CD4-positive, alpha-beta T cell (primary cell): ENCODE measurements around the gene BRMS1. TPM values are rescaled to one million over a fixed set of nuclear protein-coding genes. Genes with fewer than 3 reads are reported as not detected.
A peak's percentile ranks its signal among the peaks of the same experiment; 100 is the strongest.

Experiments
- ATAC-seq: fragments of 200-7000 bp; cut with Tn5 transposase; one replicate; pipeline ENCODE4 v1.10.0; 2022; ENCODE audit warnings: mild to moderate bottlenecking; ENCODE audit not compliant: poor library complexity
- CTCF ChIA-PET: fragments of 350-600 bp; sonication (Branson Sonifier 250); formaldehyde crosslinking; loops from one replicate; lab custom pipeline; 2021; ENCODE audit warnings: antibody characterized with exemption, inconsistent platforms; lab: Charles Lee
- POLR2A ChIA-PET: fragments of 350-600 bp; sonication (Branson Sonifier 250); formaldehyde crosslinking; loops from one replicate; lab custom pipeline; 2021; ENCODE audit warnings: antibody characterized with exemption, inconsistent platforms; lab: Charles Lee
- DNase-seq, 14 experiments: peaks; one replicate each; pipeline ENCODE4 v3.0.0-alpha.2; 2013 to 2020; ENCODE audit warnings: mixed read lengths in 2 of 14
- H3K27ac ChIP-seq, 2 donors: one replicate each; pipeline versions ENCODE4 v1.5.1 to v1.7.0; 2013; ENCODE audit warnings: low read length in 2 of 2, low read depth in 1 of 2, mild to moderate bottlenecking in 1 of 2
- H3K27me3 ChIP-seq, 2 experiments: 1 replicate in 1 of 2; 2 replicates in 1 of 2; pipeline versions ENCODE4 v1.6.1 to v1.7.0; 2013; ENCODE audit warnings: low read length in 2 of 2, control low read depth in 1 of 2, mild to moderate bottlenecking in 1 of 2, moderate library complexity in 1 of 2; ENCODE audit not compliant: insufficient read depth in 2 of 2, control insufficient read depth in 1 of 2
- H3K36me3 ChIP-seq: one replicate; pipeline ENCODE4 v1.6.1; 2013; ENCODE audit warnings: low read length, control low read depth; ENCODE audit not compliant: insufficient read depth
- H3K4me1 ChIP-seq: one replicate; pipeline ENCODE4 v1.6.1; 2013; ENCODE audit warnings: low read length, control low read depth; ENCODE audit not compliant: insufficient read depth
- H3K4me3 ChIP-seq: one replicate; pipeline ENCODE4 v1.5.1; 2013; ENCODE audit warnings: mild to moderate bottlenecking, low read length, moderate library complexity
- H3K9me3 ChIP-seq, 2 experiments: 1 replicate in 1 of 2; 2 replicates in 1 of 2; pipeline versions ENCODE4 v1.6.1 to v1.7.0; 2013; ENCODE audit warnings: low read length in 2 of 2, mild to moderate bottlenecking in 2 of 2, control low read depth in 1 of 2, moderate library complexity in 1 of 2; ENCODE audit not compliant: control insufficient read depth in 1 of 2, insufficient read depth in 1 of 2
- H3K27ac Mint-ChIP-seq: one replicate; pipeline ENCODE4 v1.8.0; 2020; ENCODE audit warnings: mixed read lengths
- H3K27me3 Mint-ChIP-seq: one replicate; pipeline ENCODE4 v1.8.0; 2021; ENCODE audit warnings: mixed read lengths
- H3K36me3 Mint-ChIP-seq: one replicate; pipeline ENCODE4 v1.8.0; 2021; ENCODE audit warnings: low read depth, mixed read lengths
- H3K4me1 Mint-ChIP-seq: one replicate; pipeline ENCODE4 v1.8.0; 2021; ENCODE audit warnings: low read depth, mixed read lengths
- H3K4me3 Mint-ChIP-seq: one replicate; pipeline ENCODE4 v1.8.0; 2020; ENCODE audit warnings: mild to moderate bottlenecking, mixed read lengths
- H3K9me3 Mint-ChIP-seq: one replicate; pipeline ENCODE4 v1.8.0; 2020; ENCODE audit warnings: mixed read lengths
- intact Hi-C, 2 experiments: fragments of 100-400 bp; cut with DNase I in 1 of 2; cut with micrococcal nuclease in 1 of 2; formaldehyde crosslinking; loops; one replicate each; pipeline versions ENCODE4 v1.15.1 to v1.9.0; 2023 to 2025; cut with DNase I, micrococcal nuclease
- total RNA-seq, 174 experiments: library from RNA in 2 of 174; stranded (reverse) in 2 of 174; gene quantifications; one replicate each; pipeline ENCODE4 v1.2.3 and lab custom pipeline; 2021 to 2026
- TF ChIP-seq, protein P1 (sequence below): fragments of 200-600 bp; IDR thresholded peaks from one replicate; pipeline ENCODE4 v1.8.0; 2022; ENCODE audit warnings: antibody characterized with exemption, mild to moderate bottlenecking

The BRMS1 gene
- total RNA-seq, 2 experiments from 2014 or later: 52.7 to 58.4 TPM

DNA sequence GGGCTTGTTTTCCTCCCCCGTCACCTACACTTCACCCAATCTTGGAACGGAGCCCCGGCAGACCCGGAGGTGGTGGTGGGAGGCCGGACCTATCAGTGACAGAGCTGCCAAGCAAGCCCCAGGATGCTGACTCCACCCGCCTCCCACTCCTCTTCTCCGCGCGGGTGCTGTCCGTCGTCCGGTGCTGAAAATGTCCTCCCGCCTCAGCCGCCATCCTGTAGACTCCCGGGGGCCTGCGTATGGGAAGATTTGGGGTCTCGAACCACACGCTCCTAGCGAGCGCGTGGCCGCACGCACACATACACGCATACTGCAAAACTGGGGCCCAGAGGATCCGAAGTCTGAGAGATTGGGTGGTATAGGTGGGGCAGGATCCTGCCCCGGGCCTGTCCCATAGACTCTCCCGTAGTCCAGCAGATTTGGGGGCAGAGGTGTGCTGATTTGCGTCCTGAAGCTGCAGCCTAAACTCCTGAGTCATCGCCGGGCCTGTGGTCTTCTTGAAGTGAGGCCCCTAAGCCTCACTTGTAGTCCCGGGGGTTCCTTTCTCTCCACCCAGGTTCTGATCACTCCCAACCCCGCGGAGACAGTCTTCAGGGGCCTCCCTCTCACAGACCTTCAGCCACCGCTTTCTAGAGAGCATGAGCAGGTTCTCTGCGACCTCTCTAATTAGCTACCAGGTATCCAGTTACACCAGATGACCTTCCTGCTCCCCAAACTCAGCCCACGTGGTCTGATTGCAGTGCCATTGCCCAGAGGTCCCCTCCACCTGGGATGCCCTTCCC lies 55.2 kb downstream of the BRMS1 start:
- no peaks in the 10 kb centered on the region for H3K36me3 Mint-ChIP-seq
- peaks cover 19% of the 10 kb centered on the region for H3K27me3 Mint-ChIP-seq
- ATAC-seq (peak; percentile 56), DNase-seq (peak in 13 of 14 experiments; percentile 59 to 89 (median 71))
- Histone ChIP-seq H3K4me1 (peaks cover 50% of the 10 kb centered on the region), H3K4me3 (peak overlapping the region; percentile 82), H3K9me3 (peaks cover 0 to 9% of the 10 kb centered on the region in 2 experiments), H3K27ac (peak overlapping the region; percentile 55 to 80), H3K27me3 (peaks cover 18 to 23% of the 10 kb centered on the region in 2 experiments), H3K36me3 (peaks cover 3% of the 10 kb centered on the region)
- POLR2A ChIA-PET: interaction anchor here (0.5 to 2.2 kb wide), 32 partner anchors 8 to 1168 kb away, joined by 3 to 31 read pairs (median 5); partner anchors contain the start of genes BANF1, BRMS1, CCDC85B and CD248
- peaks cover 32% of the 10 kb centered on the region for H3K4me1 Mint-ChIP-seq
- CTCF ChIA-PET: interaction anchor here (0.7 to 3.2 kb wide), 8 partner anchors 7 to 104 kb away, joined by 3 to 23 read pairs (median 4); partner anchors contain the start of gene CNIH2
- peak overlapping the region; percentile 79 for H3K27ac Mint-ChIP-seq
- TF ChIP-seq, protein P1, sequence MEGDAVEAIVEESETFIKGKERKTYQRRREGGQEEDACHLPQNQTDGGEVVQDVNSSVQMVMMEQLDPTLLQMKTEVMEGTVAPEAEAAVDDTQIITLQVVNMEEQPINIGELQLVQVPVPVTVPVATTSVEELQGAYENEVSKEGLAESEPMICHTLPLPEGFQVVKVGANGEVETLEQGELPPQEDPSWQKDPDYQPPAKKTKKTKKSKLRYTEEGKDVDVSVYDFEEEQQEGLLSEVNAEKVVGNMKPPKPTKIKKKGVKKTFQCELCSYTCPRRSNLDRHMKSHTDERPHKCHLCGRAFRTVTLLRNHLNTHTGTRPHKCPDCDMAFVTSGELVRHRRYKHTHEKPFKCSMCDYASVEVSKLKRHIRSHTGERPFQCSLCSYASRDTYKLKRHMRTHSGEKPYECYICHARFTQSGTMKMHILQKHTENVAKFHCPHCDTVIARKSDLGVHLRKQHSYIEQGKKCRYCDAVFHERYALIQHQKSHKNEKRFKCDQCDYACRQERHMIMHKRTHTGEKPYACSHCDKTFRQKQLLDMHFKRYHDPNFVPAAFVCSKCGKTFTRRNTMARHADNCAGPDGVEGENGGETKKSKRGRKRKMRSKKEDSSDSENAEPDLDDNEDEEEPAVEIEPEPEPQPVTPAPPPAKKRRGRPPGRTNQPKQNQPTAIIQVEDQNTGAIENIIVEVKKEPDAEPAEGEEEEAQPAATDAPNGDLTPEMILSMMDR: no peak
- intact Hi-C loops: loop anchor here (1.0 to 10.0 kb wide), 3 partner anchors 21 to 435 kb away; partner anchors contain the start of genes CFL1 (in 1 of the 2) and RAB1B (in 1 of the 2)
- H3K4me3 Mint-ChIP-seq: peak overlapping the region; percentile 87
- H3K9me3 Mint-ChIP-seq: no peaks in the 10 kb centered on the region

DNA sequence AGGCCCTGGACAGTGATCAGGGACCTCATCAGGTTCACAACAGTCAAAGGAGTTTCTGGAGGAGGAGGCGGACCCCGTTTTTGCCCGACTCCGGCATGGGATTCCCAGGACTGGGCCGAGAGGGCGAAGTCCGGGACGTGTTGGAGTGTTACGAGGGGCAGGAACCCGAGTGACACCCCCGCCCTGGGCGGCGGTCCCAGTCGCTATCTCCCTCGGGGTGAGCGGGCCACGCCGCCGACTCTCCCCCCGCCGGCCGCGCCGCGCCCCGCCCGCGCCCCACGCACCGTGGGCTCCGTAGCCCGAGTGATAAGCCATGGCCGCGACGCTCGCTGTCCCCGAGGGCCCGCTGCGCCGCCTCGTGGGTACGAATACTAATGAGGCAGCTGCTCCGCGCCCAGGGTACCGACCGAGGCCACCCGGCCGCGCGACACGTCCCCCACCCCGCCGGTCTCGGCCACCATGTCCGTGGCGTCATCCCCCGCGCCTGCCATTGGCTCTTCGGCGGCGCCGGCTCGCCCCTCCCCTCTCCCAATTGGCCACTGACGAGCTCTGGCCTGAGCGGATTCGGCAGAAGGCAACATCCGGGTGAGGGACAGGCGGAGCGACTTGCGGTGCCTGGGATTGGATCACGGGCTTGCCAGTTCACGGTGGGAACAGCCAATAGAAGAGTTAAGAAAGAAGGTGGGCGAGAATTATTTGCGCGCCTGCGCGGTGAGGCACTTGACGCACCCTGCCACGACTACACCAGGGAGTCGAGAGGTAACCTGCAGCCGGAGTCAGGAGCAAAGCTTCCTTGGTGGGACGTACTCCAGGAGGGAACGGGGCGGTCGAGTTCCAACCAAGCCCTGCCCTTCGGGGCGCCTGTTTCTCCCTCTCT lies 56.0 kb downstream of the BRMS1 start, which contains the start of gene YIF1A:
TSS of gene YIF1A (minus strand) at position 473 of the 877 bp plus-strand sequence. CDS start at position 315, 158 bp downstream.
- Mint-ChIP-seq H3K36me3 (peaks cover 5% of the 10 kb centered on the region), H3K9me3 (no peaks in the 10 kb centered on the region), H3K27me3 (peaks cover 19% of the 10 kb centered on the region), H3K27ac (peak within 1 kb of the TSS; percentile 79), H3K4me3 (peak within 1 kb of the TSS; percentile 87), H3K4me1 (peaks cover 32% of the 10 kb centered on the region)
- POLR2A ChIA-PET: interaction anchor here (0.5 to 2.2 kb wide), 36 partner anchors 9 to 1167 kb away, joined by 3 to 31 read pairs (median 4); partner anchors contain the start of genes BANF1, BRMS1, CCDC85B and CD248
- Histone ChIP-seq H3K9me3 (peaks cover 0 to 9% of the 10 kb centered on the region in 2 experiments), H3K36me3 (peaks cover 11% of the 10 kb centered on the region), H3K27ac (peak within 1 kb of the TSS; percentile 69 to 80), H3K4me1 (peaks cover 50% of the 10 kb centered on the region), H3K27me3 (peaks cover 18 to 23% of the 10 kb centered on the region in 2 experiments), H3K4me3 (peak within 1 kb of the TSS; percentile 82)
- peak; percentile 91 for ATAC-seq
- DNase-seq: peak; percentile 95 to 100 (median 97)
- TF ChIP-seq, protein P1: no peak
- CTCF ChIA-PET: interaction anchor here (0.7 to 3.2 kb wide), 8 partner anchors 10 to 103 kb away, joined by 3 to 23 read pairs (median 3); partner anchors contain the start of gene CNIH2
- intact Hi-C loops: loop anchor here (1.0 to 10.0 kb wide), 3 partner anchors 20 to 434 kb away; partner anchors contain the start of genes CFL1 (in 1 of the 2) and RAB1B (in 1 of the 2)
